ENCODE data around the gene IDH3B. TPM values are rescaled to one million over a fixed set of nuclear protein-coding genes. Genes with fewer than 3 reads are reported as not detected.

Gene IDH3B
- total RNA-seq, 1 experiment from 2014 or later: 204 TPM

DNA sequence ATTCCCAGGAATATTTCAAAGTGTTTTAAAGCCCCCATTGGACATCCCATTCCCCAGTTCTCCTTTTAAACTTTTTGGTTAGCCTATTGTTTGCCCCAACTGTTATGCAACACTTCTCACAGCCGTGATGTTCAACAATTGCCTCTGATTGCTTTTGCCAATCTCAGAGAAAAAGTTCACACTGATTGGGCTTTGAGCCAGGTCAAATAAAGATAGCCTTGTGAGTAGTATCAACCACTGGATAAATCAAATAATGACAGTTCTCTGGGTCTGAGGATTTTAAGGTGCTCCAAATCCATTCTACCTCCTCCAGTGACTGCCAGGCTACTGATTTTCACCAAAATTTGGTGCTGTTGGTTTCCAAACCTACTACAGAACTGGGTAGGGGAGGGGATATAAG, 30.6 kb downstream of the IDH3B start:
- in situ Hi-C loops (cut with HindIII; ENCODE audit: low sequenced_read_pairs): no loop called here
- no peak for DNase-seq (ENCODE audit: low spot score)

DNA sequence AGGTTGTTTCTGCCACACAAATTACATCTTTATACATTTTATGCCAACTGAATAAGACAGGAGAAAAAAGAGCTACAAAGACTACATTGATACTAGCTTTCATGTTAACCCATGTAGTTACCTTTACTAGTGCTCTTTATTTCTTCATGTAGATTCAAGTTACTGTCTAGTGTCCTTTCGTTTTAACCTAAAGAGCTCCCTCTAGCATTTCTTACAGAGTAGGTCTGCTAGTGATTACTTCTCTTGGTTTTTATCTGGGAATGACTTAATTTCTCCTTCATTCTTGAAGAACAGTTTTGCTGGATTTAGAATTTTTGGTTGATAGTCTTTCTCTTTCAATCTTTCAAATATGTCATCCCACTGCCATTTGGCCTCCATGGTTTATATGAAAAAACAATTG, 32.8 kb downstream of the IDH3B start:
- in situ Hi-C loops (cut with HindIII; ENCODE audit: low sequenced_read_pairs): no loop called here
- no peak for DNase-seq (ENCODE audit: low spot score)

DNA sequence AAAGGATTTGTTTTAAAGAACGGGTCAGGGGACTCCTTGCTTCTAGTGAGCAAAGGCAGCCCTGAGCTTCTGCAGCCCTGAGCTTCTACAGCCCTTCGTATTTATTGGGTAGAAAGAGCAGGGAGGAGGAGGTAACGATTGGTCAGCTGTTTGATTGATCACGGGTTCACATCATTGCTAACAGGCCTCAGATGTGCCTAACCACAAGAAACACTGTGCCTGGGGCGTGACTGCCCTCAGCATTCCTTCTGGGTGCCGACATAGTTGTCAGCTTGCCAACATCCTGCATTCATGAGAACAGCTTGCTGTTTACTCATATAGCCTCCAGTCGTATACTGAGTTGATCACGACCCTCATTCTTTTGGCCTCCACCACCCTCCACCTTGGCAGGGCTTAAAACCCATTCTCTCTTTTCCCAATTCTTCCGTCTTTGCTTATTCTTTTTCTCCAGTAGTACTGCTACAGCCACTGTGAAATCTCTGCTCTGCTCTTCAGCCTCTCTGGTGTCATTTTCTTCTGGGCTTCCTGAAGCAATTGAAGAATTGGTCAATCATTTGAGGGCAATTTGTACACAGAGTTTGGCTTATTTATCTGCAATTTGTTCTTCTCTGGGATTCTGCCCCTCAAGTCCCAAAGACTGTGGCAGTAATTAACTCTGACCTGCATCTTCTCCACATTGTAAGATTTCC, 37.0 kb downstream of the IDH3B start:
- no peak for DNase-seq (ENCODE audit: low spot score)
- in situ Hi-C loops (cut with HindIII; ENCODE audit: low sequenced_read_pairs): no loop called here

DNA sequence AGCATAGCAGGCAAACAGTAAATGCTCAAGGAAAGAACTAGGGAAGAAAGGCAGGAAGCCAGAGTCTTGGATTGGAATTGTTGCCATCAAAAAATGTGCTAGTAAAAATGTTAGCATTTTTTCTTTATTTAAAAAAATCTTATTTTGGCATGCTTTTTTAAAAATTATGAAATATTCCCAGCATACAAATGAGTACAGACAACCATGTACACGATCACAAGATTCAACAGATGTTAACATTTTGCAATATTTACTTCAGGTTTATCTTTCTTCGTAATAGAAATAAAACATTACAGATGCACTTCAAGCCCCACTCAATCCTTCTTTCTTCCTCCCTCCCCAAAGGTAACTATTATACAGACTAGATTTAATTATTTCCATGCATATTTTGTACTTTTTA, 39.0 kb downstream of the IDH3B start:
- in situ Hi-C loops (cut with HindIII; ENCODE audit: low sequenced_read_pairs): no loop called here
- no peak for DNase-seq (ENCODE audit: low spot score)

DNA sequence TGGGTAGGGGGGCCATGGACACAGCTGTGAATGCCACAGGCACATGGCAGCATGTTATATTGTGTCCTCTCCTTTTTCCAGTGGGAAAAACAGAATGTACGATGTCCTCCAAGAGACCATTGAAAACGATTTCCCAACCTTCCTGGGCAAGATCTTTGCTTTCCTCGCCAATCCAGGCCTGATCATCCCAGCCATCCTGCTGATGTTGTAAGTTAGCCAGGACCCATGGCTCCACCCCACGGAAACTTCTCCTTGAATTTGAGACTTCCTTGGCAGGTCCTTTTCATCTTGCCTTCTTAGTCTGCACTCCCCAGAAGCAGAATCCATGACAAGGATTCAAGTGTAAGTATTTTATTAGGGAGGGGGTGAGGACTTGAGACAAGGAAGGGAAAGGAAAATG, 39.8 kb downstream of the IDH3B start:
- no peak for DNase-seq (ENCODE audit: low spot score)
- in situ Hi-C loops (cut with HindIII; ENCODE audit: low sequenced_read_pairs): no loop called here

GRCh38 chr20:2619961-2620595, 43.9 kb downstream of the IDH3B start:
- in situ Hi-C loops (cut with HindIII; ENCODE audit: low sequenced_read_pairs): no loop called here
- no peak for DNase-seq (ENCODE audit: low spot score)

DNA sequence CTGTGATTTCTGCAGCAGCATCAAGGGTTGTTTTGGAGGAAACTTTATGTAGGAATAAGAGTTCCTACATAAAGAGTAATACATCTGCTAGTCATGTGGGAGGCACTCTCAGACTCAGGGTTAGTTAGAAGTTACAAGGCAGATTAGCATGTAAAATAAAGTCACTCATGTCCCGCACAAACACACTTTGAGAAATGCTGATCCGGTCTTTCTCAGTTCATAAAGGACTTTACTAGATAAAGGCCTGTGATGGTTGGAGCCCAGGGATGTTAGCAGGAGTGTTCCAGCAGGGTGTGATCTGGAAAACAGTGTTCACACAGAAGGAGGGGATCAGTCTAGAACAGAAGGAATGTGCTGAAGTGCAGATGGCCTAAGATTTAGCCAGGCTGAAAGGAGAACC, 44.7 kb downstream of the IDH3B start:
- in situ Hi-C loops (cut with HindIII; ENCODE audit: low sequenced_read_pairs): no loop called here
- no peak for DNase-seq (ENCODE audit: low spot score)

DNA sequence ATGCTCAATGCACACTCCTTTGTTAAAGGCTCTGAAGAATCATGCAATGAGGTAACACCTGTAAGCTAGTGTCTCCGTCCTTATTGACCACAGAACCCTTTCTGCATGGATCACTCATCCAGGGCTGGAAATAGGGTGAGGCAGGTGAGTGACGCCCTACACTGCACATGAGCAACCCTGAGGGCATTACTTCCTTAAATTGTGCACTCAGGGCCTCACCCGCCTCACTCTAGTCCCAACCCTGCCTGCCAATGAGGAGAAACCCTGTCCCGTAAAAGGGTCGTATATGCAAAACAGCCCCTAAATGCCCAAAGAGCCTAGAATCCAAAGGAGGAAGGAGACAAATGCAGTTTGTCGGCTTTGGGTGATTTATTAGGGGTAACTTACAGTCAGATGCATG, 45.2 kb downstream of the IDH3B start:
- no peak for DNase-seq (ENCODE audit: low spot score)
- in situ Hi-C loops (cut with HindIII; ENCODE audit: low sequenced_read_pairs): no loop called here

DNA sequence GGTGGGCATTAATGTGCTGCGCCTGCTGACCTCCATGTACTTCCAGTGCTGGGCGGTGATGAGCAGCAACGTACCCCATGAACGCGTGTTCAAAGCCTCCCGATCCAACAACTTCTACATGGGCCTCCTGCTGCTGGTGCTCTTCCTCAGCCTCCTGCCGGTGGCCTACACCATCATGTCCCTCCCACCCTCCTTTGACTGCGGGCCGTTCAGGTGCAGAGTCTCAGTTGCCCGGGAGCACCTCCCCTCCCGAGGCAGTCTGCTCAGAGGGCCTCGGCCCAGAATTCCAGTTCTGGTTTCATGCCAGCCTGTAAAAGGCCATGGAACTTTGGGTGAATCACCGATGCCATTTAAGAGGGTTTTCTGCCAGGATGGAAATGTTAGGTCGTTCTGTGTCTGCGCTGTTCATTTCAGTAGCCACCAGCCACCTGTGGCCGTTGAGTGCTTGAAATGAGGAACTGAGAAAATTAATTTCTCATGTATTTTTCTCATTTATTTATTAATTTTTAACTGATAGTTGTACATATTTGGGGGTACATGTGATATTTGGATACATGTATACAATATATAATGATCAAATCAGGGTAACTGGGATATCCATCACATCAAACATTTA, 46.8 kb downstream of the IDH3B start:
- DNase-seq (ENCODE audit: low spot score): no peak
- in situ Hi-C loops (cut with HindIII; ENCODE audit: low sequenced_read_pairs): no loop called here

- in situ Hi-C loops (cut with HindIII; ENCODE audit: low sequenced_read_pairs): no loop called here
- no peak for DNase-seq (ENCODE audit: low spot score)
Observed at GRCh38 chr20:2616634-2617033, 47.4 kb downstream of the IDH3B start.

- DNase-seq (ENCODE audit: low spot score): no peak
- in situ Hi-C loops (cut with HindIII; ENCODE audit: low sequenced_read_pairs): no loop called here
Observed at GRCh38 chr20:2612073-2612472, 51.9 kb downstream of the IDH3B start.

GRCh38 chr20:2610941-2611720, 52.9 kb downstream of the IDH3B start:
- DNase-seq (ENCODE audit: low spot score): no peak
- in situ Hi-C loops (cut with HindIII; ENCODE audit: low sequenced_read_pairs): no loop called here

DNA sequence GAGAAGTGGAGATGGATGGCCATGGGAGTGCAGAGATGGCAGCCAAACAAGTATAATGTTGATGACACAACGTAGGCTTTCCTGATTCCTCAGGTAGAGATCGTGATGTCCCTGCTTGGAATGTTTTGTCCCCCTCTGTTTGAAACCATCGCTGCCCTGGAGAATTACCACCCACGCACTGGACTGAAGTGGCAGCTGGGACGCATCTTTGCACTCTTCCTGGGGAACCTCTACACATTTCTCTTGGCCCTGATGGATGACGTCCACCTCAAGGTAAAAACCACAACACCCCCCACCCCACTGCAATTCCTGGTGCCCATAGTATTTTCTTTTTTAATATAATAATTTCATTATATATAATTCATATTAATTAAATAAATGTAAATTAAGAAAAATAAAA, 53.7 kb downstream of the IDH3B start:
- no peak for DNase-seq (ENCODE audit: low spot score)
- in situ Hi-C loops (cut with HindIII; ENCODE audit: low sequenced_read_pairs): no loop called here

Other genes starting within 250 kb of the IDH3B start
- 1,009 and 1,118 TPM in 2 replicates for gene SNRPB, start 193.4 kb downstream of the IDH3B start, total RNA-seq (2014; rRNA removed; shearing (Covaris generic))
- gene ZNF343, start 155.3 kb downstream of the IDH3B start, total RNA-seq (2014; rRNA removed; shearing (Covaris generic)): 7.6 and 11.3 TPM in 2 replicates
- gene TMC2, start 127.6 kb downstream of the IDH3B start, total RNA-seq (2014; rRNA removed; shearing (Covaris generic)): not detected in 2 replicates
- gene NOP56, start 11.6 kb downstream of the IDH3B start, total RNA-seq (2014; rRNA removed; shearing (Covaris generic)): 249 and 340 TPM in 2 replicates
- gene EBF4, start 28.6 kb upstream of the IDH3B start, total RNA-seq (2014; rRNA removed; shearing (Covaris generic)): 0.25 TPM in 1 of 2 replicates, not detected in the other
- 41.8 and 47.0 TPM in 2 replicates for gene CPXM1, start 136.4 kb upstream of the IDH3B start, total RNA-seq (2014; rRNA removed; shearing (Covaris generic))
- gene C20orf141, start 150.8 kb upstream of the IDH3B start, total RNA-seq (2014; rRNA removed; shearing (Covaris generic)): not detected in 2 replicates
- not detected in 2 replicates for gene TMEM239, start 152.1 kb upstream of the IDH3B start, total RNA-seq (2014; rRNA removed; shearing (Covaris generic))
- 25.2 and 45.7 TPM in 2 replicates for gene PCED1A, start 176.4 kb upstream of the IDH3B start, total RNA-seq (2014; rRNA removed; shearing (Covaris generic))
- gene VPS16, start 176.5 kb upstream of the IDH3B start, total RNA-seq (2014; rRNA removed; shearing (Covaris generic)): 41.2 and 45.5 TPM in 2 replicates
- gene PTPRA, start 209.3 kb upstream of the IDH3B start, total RNA-seq (2014; rRNA removed; shearing (Covaris generic)): 45.5 and 83.7 TPM in 2 replicates

Data from G401 (cell line).